Neural crest cell (in vitro differentiated cells): ENCODE measurements around the gene COA5. TPM values are rescaled to one million over a fixed set of nuclear protein-coding genes. Genes with fewer than 3 reads are reported as not detected.

Experiments used
- DNase-seq: peaks from one replicate; pipeline ENCODE4 v3.0.0; 2021; ENCODE audit warnings: low read depth, mixed read lengths, low spot score
- H3K27ac Mint-ChIP-seq: one replicate; pipeline ENCODE4 v1.8.0; 2021; ENCODE audit warnings: mild to moderate bottlenecking, mixed read lengths; ENCODE audit not compliant: unreplicated experiment
- H3K27me3 Mint-ChIP-seq: 2 replicates; pipeline ENCODE4 v1.8.0; 2021; ENCODE audit warnings: low read depth, mild to moderate bottlenecking, mixed read lengths
- H3K36me3 Mint-ChIP-seq: 2 replicates; pipeline ENCODE4 v1.8.0; 2021; ENCODE audit warnings: low read depth, mild to moderate bottlenecking, mixed read lengths
- H3K4me1 Mint-ChIP-seq: 2 replicates; pipeline ENCODE4 v1.8.0; 2021; ENCODE audit warnings: mixed read lengths
- H3K4me3 Mint-ChIP-seq: one replicate; pipeline ENCODE4 v1.8.0; 2021; ENCODE audit warnings: mild to moderate bottlenecking, mixed read lengths
- H3K9me3 Mint-ChIP-seq: 2 replicates; pipeline ENCODE4 v1.8.0; 2021; ENCODE audit warnings: mixed read lengths
- total RNA-seq: library from RNA; stranded (reverse); gene quantifications from 2 replicates; pipeline ENCODE4 v1.2.1, GENCODE V29; 2021
- TF ChIP-seq, protein P1 (sequence below): fragments of 200-600 bp; sonication (generic); conservative IDR thresholded peaks from 2 replicates; pipeline ENCODE4 v1.5.0; 2021; ENCODE audit warnings: antibody characterized with exemption, mild to moderate bottlenecking

Gene COA5
- total RNA-seq, 1 donor from 2014 or later = 33.7 TPM

DNA sequence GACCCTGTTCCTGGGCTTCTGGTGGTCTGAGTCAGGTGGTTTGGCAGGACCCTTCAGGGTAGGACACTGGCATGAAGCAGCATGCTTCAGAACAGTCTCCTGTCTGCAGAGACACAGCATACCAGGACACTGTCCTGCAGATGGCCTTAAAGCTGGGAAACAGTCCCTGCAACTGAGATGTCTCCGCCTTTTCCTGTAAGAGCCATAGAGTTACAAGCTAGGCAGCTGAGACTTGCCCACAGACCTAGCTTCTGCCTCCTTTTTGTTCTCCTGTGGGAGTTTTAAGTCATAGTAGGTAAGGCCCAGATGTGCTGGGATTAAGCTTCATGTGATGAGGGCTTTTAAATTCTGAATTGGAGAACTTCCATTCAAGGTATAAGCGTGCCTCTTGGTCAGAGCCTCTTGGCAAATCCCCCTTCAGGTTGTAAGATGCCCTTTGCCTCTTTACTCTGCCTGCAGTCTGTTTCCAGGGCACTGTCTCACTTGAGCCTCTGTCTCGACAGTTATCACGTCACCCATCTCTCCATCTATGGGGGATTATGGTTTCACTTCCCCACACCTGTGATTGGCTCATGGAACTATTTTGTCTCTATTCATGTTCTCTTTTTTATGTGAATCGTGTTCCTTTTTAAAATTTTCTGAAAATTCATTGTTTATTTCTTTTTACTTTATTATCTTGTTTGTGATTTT is 51.8 kb downstream of the COA5 start:
- Mint-ChIP-seq H3K27ac (no peak overlapping the region), H3K9me3 (no peaks in the 10 kb centered on the region), H3K36me3 (peaks cover 6% of the 10 kb centered on the region), H3K4me3 (no peak overlapping the region), H3K27me3 (no peaks in the 10 kb centered on the region), H3K4me1 (no peaks in the 10 kb centered on the region)
- DNase-seq = no peak
- TF ChIP-seq, protein P1, sequence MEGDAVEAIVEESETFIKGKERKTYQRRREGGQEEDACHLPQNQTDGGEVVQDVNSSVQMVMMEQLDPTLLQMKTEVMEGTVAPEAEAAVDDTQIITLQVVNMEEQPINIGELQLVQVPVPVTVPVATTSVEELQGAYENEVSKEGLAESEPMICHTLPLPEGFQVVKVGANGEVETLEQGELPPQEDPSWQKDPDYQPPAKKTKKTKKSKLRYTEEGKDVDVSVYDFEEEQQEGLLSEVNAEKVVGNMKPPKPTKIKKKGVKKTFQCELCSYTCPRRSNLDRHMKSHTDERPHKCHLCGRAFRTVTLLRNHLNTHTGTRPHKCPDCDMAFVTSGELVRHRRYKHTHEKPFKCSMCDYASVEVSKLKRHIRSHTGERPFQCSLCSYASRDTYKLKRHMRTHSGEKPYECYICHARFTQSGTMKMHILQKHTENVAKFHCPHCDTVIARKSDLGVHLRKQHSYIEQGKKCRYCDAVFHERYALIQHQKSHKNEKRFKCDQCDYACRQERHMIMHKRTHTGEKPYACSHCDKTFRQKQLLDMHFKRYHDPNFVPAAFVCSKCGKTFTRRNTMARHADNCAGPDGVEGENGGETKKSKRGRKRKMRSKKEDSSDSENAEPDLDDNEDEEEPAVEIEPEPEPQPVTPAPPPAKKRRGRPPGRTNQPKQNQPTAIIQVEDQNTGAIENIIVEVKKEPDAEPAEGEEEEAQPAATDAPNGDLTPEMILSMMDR = no peak

DNA sequence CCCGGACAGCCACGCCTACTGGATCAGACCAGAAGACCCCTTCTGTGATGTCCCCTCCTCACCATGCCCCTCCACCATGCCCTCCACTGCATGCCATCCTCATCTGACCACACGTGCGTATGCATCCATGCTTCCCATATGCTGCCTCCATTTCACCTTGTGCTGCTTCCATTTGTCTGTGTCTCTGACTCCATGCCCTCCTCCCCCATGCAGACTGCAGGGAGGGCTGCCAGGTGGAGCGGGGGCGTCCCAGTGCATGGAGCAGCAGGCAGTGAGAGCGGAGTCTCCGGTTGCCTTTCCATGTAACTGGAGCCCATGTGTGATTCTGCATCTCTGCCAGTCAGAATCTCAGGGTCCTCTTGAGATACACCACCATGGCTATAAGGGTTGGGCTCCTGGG is 52.6 kb downstream of the COA5 start:
- Mint-ChIP-seq H3K36me3 (peaks cover 6% of the 10 kb centered on the region), H3K9me3 (no peaks in the 10 kb centered on the region), H3K27ac (peak overlapping the region; percentile 35), H3K4me1 (no peaks in the 10 kb centered on the region), H3K4me3 (no peak overlapping the region), H3K27me3 (no peaks in the 10 kb centered on the region)
- TF ChIP-seq, protein P1 = no peak
- no peak for DNase-seq

DNA sequence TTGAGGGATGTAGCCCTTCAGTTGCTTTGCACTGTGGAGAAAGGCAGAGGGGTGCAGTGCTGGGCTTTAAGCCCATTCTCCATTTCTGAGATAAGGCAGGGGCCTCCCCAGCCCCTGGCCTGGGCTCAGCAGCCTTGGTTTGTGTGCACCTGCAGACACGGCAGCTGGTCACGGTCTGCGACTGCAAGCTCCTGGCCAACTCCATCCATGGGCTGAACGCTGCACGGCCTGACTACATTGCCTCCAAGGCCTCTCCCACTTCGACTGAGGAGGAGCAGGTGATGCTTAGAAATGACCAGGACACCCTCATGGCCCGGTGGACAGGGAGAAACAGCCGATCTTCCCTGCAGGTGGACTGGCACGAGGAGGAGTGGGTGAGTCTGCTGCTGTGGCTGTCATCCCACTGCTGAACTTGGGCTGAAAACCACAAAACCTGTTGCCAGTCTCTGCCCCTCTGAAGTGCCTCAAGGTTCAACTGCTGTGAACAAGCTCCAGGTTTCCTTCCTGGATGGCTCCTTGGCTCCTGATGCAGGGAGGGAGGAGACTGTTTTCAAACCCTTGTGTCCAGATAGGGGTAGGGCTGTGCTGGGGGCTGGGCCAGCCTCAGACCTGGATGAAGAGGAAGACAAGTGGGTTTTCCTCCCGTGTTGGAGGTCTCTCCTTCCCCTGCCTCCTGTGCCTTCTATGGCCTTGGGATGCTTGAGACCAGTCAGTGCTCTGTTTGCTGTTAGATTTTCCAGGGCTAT is 54.0 kb downstream of the COA5 start:
- H3K27me3 Mint-ChIP-seq = no peaks in the 10 kb centered on the region
- no peak for DNase-seq
- no peaks in the 10 kb centered on the region for H3K4me1 Mint-ChIP-seq
- H3K36me3 Mint-ChIP-seq = peaks cover 6% of the 10 kb centered on the region
- TF ChIP-seq, protein P1 = no peak
- no peak overlapping the region for H3K4me3 Mint-ChIP-seq
- H3K27ac Mint-ChIP-seq = no peak overlapping the region
- H3K9me3 Mint-ChIP-seq = no peaks in the 10 kb centered on the region

DNA sequence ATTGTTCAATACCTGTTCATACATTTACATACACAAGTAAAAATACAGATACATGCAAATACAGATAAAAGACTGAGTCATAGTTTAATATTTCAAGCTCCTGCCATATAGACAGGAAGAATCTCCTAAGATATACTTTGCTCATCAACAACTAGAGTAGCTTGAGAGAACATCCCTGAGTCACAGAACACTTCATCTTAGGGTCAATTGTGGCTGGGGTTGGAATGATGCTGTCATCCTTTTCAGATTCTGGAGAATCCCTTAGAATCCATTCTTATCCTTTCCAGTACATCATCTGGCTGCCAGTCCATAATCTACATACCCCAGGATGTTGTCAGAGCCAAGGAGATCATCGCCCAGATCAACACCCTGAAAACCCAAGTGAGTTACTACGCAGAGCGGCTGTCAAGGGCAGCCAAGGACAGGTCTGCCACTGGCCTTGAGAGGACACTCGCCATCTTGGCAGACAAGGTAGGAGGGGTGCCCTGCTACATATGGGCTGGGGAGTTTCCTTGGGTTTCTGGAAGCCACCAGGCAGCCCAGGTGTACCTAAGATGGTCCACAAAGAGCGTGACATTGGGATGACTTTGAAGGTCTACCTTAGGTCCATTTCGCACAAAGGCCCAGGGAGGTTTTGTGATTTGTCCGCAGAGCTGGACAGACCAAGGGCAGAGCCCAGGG is 55.7 kb downstream of the COA5 start:
- Mint-ChIP-seq H3K27me3 (no peaks in the 10 kb centered on the region), H3K4me3 (no peak overlapping the region), H3K9me3 (no peaks in the 10 kb centered on the region), H3K4me1 (no peaks in the 10 kb centered on the region), H3K36me3 (peaks cover 7% of the 10 kb centered on the region), H3K27ac (no peak overlapping the region)
- DNase-seq = no peak
- TF ChIP-seq, protein P1 = no peak

DNA sequence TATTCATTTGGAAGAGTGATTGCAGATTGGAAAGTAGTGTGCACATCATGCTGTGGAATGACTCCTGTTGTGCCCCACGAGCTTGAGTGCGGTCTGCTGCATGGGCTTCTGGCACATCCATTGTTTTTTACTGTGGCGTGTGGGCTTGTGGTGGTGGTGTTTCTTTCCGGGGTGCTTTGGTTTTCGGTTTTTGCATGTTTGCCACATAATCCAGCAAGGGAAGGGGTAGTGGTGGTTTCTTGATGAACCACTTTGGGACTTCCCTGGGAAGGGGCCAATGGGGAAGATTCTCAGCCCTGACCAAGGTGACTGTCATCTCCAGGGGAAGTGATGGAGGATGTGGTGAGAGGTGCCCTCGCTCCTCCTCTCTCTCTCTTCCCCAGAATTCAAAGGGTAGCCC is 57.0 kb downstream of the COA5 start:
- TF ChIP-seq, protein P1 = no peak
- Mint-ChIP-seq H3K36me3 (peaks cover 10% of the 10 kb centered on the region), H3K4me3 (no peak overlapping the region), H3K27me3 (no peaks in the 10 kb centered on the region), H3K9me3 (no peaks in the 10 kb centered on the region), H3K4me1 (no peaks in the 10 kb centered on the region), H3K27ac (no peak overlapping the region)
- no peak for DNase-seq
